H9 (cell line): ENCODE results near the gene FTO. TPM values are rescaled to one million over a fixed set of nuclear protein-coding genes. Genes with fewer than 3 reads are reported as not detected.

ENCODE experiments used
- DNase-seq: peaks from one replicate; pipeline ENCODE4 v3.0.0-alpha.2; 2017
- H2AFZ ChIP-seq: one replicate; pipeline ENCODE4 v1.6.1; 2013; ENCODE audit warnings: mild to moderate bottlenecking, low read length, control low read depth, moderate library complexity
- H2AK5ac ChIP-seq: 2 replicates; pipeline ENCODE4 v1.6.1; 2013; ENCODE audit warnings: low read length, control low read depth, mixed read lengths; ENCODE audit not compliant: insufficient read length
- H2BK120ac ChIP-seq: one replicate; pipeline ENCODE4 v1.6.1; 2013; ENCODE audit warnings: low read depth, mild to moderate bottlenecking, low read length, control low read depth, inconsistent platforms; ENCODE audit not compliant: poor library complexity, severe bottlenecking
- H2BK12ac ChIP-seq: 2 replicates; pipeline ENCODE4 v1.6.1; 2013; ENCODE audit warnings: low read length, control low read depth, mixed read lengths, low read depth; ENCODE audit not compliant: insufficient read length
- H2BK15ac ChIP-seq: 2 replicates; pipeline ENCODE4 v1.6.1; 2013; ENCODE audit warnings: low read depth, low read length, control low read depth
- H2BK20ac ChIP-seq: one replicate; pipeline ENCODE4 v1.6.1; 2013; ENCODE audit warnings: low read depth, mild to moderate bottlenecking, low read length, control low read depth, inconsistent platforms; ENCODE audit not compliant: poor library complexity, severe bottlenecking
- H2BK5ac ChIP-seq: 2 replicates; pipeline ENCODE4 v1.6.1; 2013; ENCODE audit warnings: low read length, control low read depth, mixed read lengths; ENCODE audit not compliant: insufficient read length
- H3K14ac ChIP-seq: 2 replicates; pipeline ENCODE4 v1.6.1; 2013; ENCODE audit warnings: low read length, control low read depth; ENCODE audit not compliant: insufficient read depth
- H3K18ac ChIP-seq: 2 replicates; pipeline ENCODE4 v1.6.1; 2013; ENCODE audit warnings: low read depth, mild to moderate bottlenecking, mixed read lengths, low read length, control low read depth; ENCODE audit not compliant: insufficient read length
- H3K23ac ChIP-seq: 2 replicates; pipeline ENCODE4 v1.6.1; 2013; ENCODE audit warnings: low read length, control low read depth, mixed read lengths, low read depth; ENCODE audit not compliant: insufficient read length
- H3K23me2 ChIP-seq: 2 replicates; pipeline ENCODE4 v1.6.1; 2013; ENCODE audit warnings: low read depth, mild to moderate bottlenecking, mixed read lengths, low read length, control low read depth; ENCODE audit not compliant: insufficient read length, poor library complexity, severe bottlenecking
- H3K27ac ChIP-seq: 2 replicates; pipeline ENCODE4 v1.5.1; 2013; ENCODE audit warnings: low read length, control low read depth, mixed read lengths, low read depth; ENCODE audit not compliant: insufficient read length
- H3K27me3 ChIP-seq: 2 replicates; pipeline ENCODE4 v1.6.1; 2013; ENCODE audit warnings: low read length, control low read depth, inconsistent platforms; ENCODE audit not compliant: insufficient read depth
- H3K4ac ChIP-seq: 2 replicates; pipeline ENCODE4 v1.6.1; 2013; ENCODE audit warnings: low read depth, mild to moderate bottlenecking, control low read depth, inconsistent platforms, low read length, moderate library complexity
- H3K4me1 ChIP-seq: 2 replicates; pipeline ENCODE4 v1.6.1; 2013; ENCODE audit warnings: low read length, control low read depth, inconsistent platforms; ENCODE audit not compliant: insufficient read depth
- H3K4me2 ChIP-seq: 2 replicates; pipeline ENCODE4 v1.6.1; 2013; ENCODE audit warnings: low read length, control low read depth, mixed read lengths; ENCODE audit not compliant: insufficient read length, insufficient read depth
- H3K56ac ChIP-seq: 2 replicates; pipeline ENCODE4 v1.6.1; 2013; ENCODE audit warnings: low read depth, mild to moderate bottlenecking, mixed read lengths, low read length, control low read depth; ENCODE audit not compliant: insufficient read length
- H3K79me1 ChIP-seq: 2 replicates; pipeline ENCODE4 v1.6.1; 2013; ENCODE audit warnings: low read depth, mild to moderate bottlenecking, moderate library complexity, low read length, control low read depth, inconsistent platforms; ENCODE audit not compliant: insufficient read depth, poor library complexity, severe bottlenecking
- H3K79me2 ChIP-seq: 2 replicates; pipeline ENCODE4 v1.6.1; 2013; ENCODE audit warnings: low read length, control low read depth, inconsistent platforms; ENCODE audit not compliant: insufficient read depth
- H3K9ac ChIP-seq: 2 replicates; pipeline ENCODE4 v1.6.1; 2013; ENCODE audit warnings: low read length, control low read depth, mixed read lengths; ENCODE audit not compliant: insufficient read length; ENCODE audit errors: extremely low read depth
- H3K9me3 ChIP-seq: one replicate; pipeline ENCODE4 v1.6.1; 2013; ENCODE audit warnings: low read depth, low read length, inconsistent platforms; ENCODE audit not compliant: control insufficient read depth
- H3T11ph ChIP-seq: one replicate; pipeline ENCODE4 v1.6.1; 2013; ENCODE audit warnings: mild to moderate bottlenecking, low read length, control low read depth, inconsistent platforms
- H4K20me1 ChIP-seq: one replicate; pipeline ENCODE4 v1.6.1; 2013; ENCODE audit not compliant: control insufficient read depth, insufficient read length, insufficient read depth
- H4K5ac ChIP-seq: 2 replicates; pipeline ENCODE4 v1.6.1; 2013; ENCODE audit warnings: low read depth, mild to moderate bottlenecking, mixed read lengths, low read length, control low read depth; ENCODE audit not compliant: insufficient read length
- H4K8ac ChIP-seq: replicated peaks from 2 replicates; pipeline ENCODE4 v1.6.1; 2013; ENCODE audit warnings: low read length, control low read depth, mixed read lengths, low read depth; ENCODE audit not compliant: insufficient read length
- H4K91ac ChIP-seq: 2 replicates; pipeline ENCODE4 v1.6.1; 2013; ENCODE audit warnings: low read depth, mild to moderate bottlenecking, moderate library complexity, mixed read lengths, low read length, control low read depth; ENCODE audit not compliant: insufficient read length
- H3K27ac Mint-ChIP-seq, 3 experiments: 2 replicates in 2 of 3; 3 replicates in 1 of 3; pipeline ENCODE4 v1.8.0; 2020 to 2021; ENCODE audit warnings: mixed read lengths in 3 of 3, mild to moderate bottlenecking in 1 of 3, moderate library complexity in 1 of 3
- H3K27me3 Mint-ChIP-seq: 2 replicates; pipeline ENCODE4 v1.8.0; 2021; ENCODE audit warnings: low read depth, mild to moderate bottlenecking, moderate library complexity, mixed read lengths
- H3K36me3 Mint-ChIP-seq, 3 experiments: 2 replicates in 2 of 3; 3 replicates in 1 of 3; pipeline ENCODE4 v1.8.0; 2020 to 2021; ENCODE audit warnings: low read depth in 3 of 3, mixed read lengths in 3 of 3; ENCODE audit not compliant: insufficient read depth in 1 of 3
- H3K4me1 Mint-ChIP-seq, 2 experiments: 2 replicates each; pipeline ENCODE4 v1.8.0; 2020; ENCODE audit warnings: mixed read lengths in 2 of 2
- H3K4me3 Mint-ChIP-seq, 2 experiments: 2 replicates in 1 of 2; 3 replicates in 1 of 2; pipeline ENCODE4 v1.8.0; 2020 to 2021; ENCODE audit warnings: mild to moderate bottlenecking in 2 of 2, mixed read lengths in 2 of 2, moderate library complexity in 1 of 2
- H3K9me3 Mint-ChIP-seq, 2 experiments: 2 replicates in 1 of 2; 3 replicates in 1 of 2; pipeline ENCODE4 v1.8.0; 2020; ENCODE audit warnings: mild to moderate bottlenecking in 2 of 2, mixed read lengths in 2 of 2, moderate library complexity in 1 of 2
- WGBS: extraction: QIAGEN DNeasy Blood & Tissue Kit; methylation state at CpG from one replicate; pipeline ENCODE4 v1.1.7; 2013; ENCODE audit warnings: missing lambda C conversion rate, low lambda C conversion rate, mixed read lengths; ENCODE audit not compliant: insufficient read length; ENCODE audit errors: extremely low coverage; 5-methylcytosine and 5-hydroxymethylcytosine counted together
- total RNA-seq: library from RNA; stranded (reverse); gene quantifications from 2 replicates; pipeline ENCODE4 v1.2.1, GENCODE V29; 2021
- TF ChIP-seq, protein P1 (sequence below): fragments of 200-600 bp; sonication (generic); conservative IDR thresholded peaks from 3 replicates; pipeline ENCODE4 v1.8.0; 2021; ENCODE audit warnings: antibody characterized with exemption, mild to moderate bottlenecking

FTO gene
- total RNA-seq, 1 experiment from 2014 or later: 67.9 TPM

DNA sequence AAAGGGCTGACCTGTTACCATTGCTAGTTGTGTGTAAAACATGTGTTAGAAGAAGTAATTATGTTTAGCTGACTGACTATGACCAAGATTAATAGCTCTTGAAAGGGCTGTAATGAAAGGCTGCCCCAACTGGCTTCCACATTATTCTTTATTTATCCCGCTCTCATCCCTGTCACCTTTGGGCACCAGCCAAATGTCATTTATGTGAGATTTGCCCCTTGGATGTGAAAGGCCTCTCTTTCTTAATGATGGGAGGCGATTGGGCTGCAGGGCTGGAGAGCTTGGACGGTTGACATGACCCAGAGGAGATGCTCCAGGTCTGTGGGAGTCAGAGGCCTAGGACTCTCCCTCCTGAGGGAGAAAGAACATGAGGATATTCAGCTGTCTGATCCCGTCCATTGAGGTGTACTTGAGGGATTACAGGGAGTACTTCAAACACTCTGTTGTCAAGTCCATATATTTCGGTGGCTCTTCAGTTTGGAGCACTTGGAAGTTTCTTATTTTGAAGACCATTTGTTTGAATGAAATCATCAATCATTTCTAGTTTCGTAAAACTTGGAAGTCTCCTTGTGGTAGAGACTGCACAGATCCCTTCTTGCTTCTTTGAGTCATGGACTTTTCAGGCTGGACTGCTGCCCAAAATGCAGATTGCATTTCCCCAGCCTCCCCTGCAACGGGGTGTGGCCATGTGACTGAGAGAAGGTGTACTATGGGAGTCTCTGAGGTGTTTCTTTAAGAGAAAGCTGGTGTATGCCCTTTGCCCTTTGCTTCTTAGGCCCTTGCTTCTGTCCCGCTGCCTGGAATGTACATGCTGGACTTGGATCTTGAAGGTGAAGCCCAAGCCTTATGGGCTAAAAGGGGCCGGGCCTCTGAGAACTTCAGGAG lies 51.3 kb downstream of the FTO start:
- H3K4me3 Mint-ChIP-seq: no peak overlapping the region
- H3K79me2 ChIP-seq: peaks cover 2% of the 10 kb centered on the region; the same call in 1 of the 2 replicates
- no peak overlapping the region for H2BK12ac ChIP-seq

More for the DNA sequence above, 51.3 kb downstream of the FTO start:
- no peak overlapping the region for H3T11ph ChIP-seq
- H3K14ac ChIP-seq: no peak overlapping the region
- no peak overlapping the region for H3K56ac ChIP-seq
- no peaks in the 10 kb centered on the region for H3K23me2 ChIP-seq
- H3K27me3 ChIP-seq: no peaks in the 10 kb centered on the region
- H2BK15ac ChIP-seq: no peak overlapping the region
- no peak overlapping the region for H4K8ac ChIP-seq
- no peak for DNase-seq
- no peaks in the 10 kb centered on the region; the same call in 1 of the 2 replicates for H3K4me1 ChIP-seq
- Mint-ChIP-seq H3K4me1 (peaks cover 26 to 27% of the 10 kb centered on the region in 2 experiments), H3K27ac (peak overlapping the region in 1 of 3 experiments; percentile 88; a peak in 1 of 7 replicates), H3K36me3 (0 out of 7 replicates have a peak, but pooled peaks cover 0 to 4% (median 0%) of the 10 kb centered on the region in 3 experiments), H3K27me3 (no peaks in the 10 kb centered on the region), H3K9me3 (peaks cover 0 to 2% of the 10 kb centered on the region in 2 experiments; a peak in 1 of 5 replicates)
- H3K4me2 ChIP-seq: no peak overlapping the region
- no peaks in the 10 kb centered on the region for H3K9me3 ChIP-seq
- no peak overlapping the region for H2AFZ ChIP-seq
- no peak overlapping the region for H3K18ac ChIP-seq
- H2BK5ac ChIP-seq: no peak overlapping the region
- TF ChIP-seq, protein P1, sequence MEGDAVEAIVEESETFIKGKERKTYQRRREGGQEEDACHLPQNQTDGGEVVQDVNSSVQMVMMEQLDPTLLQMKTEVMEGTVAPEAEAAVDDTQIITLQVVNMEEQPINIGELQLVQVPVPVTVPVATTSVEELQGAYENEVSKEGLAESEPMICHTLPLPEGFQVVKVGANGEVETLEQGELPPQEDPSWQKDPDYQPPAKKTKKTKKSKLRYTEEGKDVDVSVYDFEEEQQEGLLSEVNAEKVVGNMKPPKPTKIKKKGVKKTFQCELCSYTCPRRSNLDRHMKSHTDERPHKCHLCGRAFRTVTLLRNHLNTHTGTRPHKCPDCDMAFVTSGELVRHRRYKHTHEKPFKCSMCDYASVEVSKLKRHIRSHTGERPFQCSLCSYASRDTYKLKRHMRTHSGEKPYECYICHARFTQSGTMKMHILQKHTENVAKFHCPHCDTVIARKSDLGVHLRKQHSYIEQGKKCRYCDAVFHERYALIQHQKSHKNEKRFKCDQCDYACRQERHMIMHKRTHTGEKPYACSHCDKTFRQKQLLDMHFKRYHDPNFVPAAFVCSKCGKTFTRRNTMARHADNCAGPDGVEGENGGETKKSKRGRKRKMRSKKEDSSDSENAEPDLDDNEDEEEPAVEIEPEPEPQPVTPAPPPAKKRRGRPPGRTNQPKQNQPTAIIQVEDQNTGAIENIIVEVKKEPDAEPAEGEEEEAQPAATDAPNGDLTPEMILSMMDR: no peak
- no peak overlapping the region for H3K4ac ChIP-seq
- H3K23ac ChIP-seq: no peak overlapping the region
- no peak overlapping the region for H4K5ac ChIP-seq
- H2BK20ac ChIP-seq: no peak overlapping the region
- no CpG with 5 or more reads among the region's 9 CpGs for WGBS
- H3K9ac ChIP-seq: no peak overlapping the region
- no peaks in the 10 kb centered on the region for H3K79me1 ChIP-seq
- H4K91ac ChIP-seq: no peak overlapping the region
- no peak overlapping the region for H2BK120ac ChIP-seq
- H4K20me1 ChIP-seq: no peaks in the 10 kb centered on the region
- no peak overlapping the region for H3K27ac ChIP-seq
- H2AK5ac ChIP-seq: no peak overlapping the region
